NOMO-1 treated with dmso at 0.1 percent for 144 hours (cell line): Measurements from ENCODE around the gene CXADR.
A peak's percentile ranks its signal among the peaks of the same experiment; 100 is the strongest.
"Not testable (repeated sequence)": the region's sequence is repeated elsewhere in the genome, so short reads cannot be mapped to it uniquely, and the experiment has no call there.

Source experiments
- DNase-seq: peaks from one replicate; lab custom pipeline; 2025; ENCODE audit not compliant: unreplicated experiment; lab: John Stamatoyannopoulos, UW

Gene CXADR

DNA sequence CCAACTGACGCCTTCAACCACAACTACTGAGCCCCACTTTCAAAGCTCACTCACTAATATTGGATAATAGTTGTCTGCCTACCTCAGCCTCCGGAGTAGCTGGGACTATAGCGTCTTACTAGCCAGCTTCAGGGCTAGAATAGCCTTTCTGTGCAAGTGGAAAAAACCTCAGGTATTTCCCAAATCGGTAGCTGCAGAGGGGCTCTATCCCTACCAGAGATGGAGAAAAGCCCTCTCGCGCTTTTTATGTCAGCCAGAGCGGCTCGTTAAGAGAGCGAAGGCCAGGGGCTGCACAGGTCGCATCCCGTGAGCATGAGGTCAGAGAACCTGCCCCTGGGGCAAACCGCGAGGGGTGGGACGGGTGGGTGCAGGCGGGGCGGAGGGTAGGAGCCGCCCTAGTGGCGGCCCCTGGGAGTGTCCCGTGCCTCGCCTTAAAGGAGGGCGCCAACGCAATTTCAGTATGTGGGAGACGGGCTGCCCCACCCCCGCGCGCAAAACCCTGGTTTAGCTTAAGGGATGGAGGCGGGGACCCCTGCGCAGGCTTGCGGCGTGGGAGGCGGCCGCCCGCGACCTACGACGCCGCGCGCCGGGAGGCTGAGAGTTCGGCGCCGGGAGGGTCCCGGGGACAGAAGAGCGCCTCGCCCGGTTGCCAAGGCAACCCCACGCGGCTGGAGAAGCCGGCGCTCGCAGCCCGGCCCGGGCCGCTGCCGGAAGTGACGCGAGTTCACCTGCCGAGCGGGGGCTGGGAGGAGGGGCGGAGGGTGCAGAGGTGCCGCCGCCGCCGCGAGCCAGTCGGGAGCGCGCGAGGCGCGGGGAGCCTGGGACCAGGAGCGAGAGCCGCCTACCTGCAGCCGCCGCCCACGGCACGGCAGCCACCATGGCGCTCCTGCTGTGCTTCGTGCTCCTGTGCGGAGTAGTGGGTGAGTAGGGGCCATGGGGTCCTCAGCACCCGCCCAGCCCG lies at the start of gene CXADR:
Gene CXADR (plus strand): TSS at position 791 of the 961 bp plus-strand sequence. CDS start 87 bp downstream, at position 878.
- DNase-seq = no peak

DNA sequence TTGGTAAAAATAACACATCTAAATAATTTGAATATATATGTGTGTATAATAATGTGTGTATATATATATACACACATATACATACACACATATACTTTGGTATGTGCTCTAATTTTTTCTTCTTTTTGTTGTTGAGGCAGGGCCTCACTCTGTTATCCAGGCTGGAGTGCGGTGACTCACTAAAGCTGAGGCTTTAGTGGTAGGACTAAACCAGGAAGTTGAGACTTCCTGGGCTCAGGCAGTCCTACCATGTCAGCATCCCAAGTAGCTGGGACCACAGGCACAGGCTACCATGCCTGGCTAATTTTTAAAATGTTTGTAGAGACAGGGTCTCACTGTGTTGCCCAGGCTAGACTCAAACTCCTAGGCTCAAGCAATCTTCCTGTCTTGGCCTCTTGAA lies 46.7 kb upstream of the CXADR start:
- DNase-seq = no peak

DNA sequence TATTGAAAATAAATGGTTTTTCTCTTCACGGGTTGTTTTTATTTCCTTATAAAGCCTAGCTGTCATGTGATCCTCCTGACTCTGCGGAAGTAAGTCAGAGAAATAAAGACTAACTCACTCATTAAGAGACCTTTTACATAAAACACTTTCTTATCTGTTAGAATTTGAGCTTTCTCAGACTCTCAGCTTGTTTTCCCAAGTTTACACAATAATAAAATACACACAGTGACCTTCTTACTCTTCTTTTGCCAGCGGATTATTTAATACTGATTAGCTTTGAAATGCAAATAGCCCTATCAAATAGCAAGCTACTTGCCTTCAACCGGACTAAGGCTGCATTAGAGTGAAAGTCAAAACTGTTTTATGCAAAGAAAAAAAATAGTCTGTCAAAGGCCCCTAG lies 45.5 kb upstream of the CXADR start:
- no peak for DNase-seq

DNA sequence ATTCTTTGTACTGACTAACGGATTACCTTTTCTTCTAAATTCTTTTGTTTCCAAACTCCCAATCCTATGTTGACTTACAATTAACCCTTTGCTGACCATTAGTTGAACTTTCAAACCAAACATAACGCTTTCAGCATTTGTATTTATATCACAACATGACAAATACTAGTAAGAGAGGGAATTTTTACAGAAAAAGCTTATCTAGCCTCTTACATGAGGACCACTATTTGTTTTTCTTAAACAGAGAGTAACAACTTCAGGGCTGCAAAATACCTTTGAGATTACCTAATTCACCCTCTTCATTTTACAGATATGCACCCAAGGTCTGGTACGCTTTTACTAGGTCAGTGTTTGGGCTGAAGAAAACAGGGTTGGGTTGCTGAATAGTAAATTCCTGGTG lies 45.0 kb upstream of the CXADR start:
- DNase-seq = no peak

DNA sequence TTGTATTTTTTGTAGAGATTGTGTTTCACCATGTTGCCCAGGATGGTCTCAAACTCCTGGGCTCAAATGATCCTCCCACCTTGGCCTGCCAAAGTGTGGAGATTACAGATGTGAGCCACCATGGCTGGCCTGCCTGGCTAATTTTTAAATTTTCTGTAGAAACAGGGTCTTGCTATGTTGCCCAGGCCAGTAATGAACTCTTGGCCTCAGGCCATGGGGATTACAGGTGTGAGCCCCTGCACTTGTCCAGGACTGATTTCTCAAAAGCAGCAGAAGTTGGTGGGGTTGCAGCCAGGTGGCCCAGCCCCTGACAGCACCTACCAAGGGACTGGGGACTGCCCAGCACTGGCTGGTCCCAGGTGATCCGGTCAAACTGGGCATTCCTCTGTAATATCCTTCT lies 44.1 kb upstream of the CXADR start:
- no peak for DNase-seq

DNA sequence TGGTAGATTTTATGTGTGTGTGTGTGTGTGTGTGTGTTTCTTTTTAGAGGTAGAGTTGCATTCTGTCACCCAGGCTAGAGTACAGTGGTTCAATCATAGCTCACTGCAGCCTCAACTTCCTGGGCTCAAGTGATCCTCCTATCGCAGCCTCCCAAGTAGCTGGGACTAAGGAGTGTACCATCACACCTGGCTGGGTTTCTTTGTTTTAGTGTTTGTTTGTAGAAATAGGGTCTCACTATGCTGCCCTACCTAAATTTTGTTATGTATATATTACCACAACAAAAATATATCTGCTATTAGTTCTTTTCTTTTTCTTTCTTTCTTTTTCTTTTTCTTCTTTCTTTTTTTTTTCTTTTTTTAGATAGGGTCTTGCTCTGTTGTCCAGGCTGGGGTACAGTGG lies 43.1 kb upstream of the CXADR start:
- no peak for DNase-seq

DNA sequence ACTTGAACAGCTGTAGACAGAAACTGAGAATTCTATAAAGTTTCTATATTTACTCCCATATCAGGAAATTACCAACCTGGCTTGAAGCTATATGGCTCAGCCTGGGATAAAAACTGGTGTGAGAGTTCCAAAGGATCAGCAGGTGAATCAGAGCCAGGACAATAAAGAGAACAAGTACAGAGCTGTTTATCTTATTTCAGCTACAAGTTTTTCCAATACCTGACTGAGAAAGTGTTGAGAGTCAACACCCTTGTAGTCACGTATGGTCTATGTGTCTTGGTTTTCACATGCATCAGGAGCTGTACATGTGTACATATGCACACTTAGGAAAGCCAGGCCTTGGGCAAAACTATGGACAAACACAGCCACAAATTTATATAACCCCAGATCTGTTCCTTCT lies 40.7 kb upstream of the CXADR start:
- no peak for DNase-seq

DNA sequence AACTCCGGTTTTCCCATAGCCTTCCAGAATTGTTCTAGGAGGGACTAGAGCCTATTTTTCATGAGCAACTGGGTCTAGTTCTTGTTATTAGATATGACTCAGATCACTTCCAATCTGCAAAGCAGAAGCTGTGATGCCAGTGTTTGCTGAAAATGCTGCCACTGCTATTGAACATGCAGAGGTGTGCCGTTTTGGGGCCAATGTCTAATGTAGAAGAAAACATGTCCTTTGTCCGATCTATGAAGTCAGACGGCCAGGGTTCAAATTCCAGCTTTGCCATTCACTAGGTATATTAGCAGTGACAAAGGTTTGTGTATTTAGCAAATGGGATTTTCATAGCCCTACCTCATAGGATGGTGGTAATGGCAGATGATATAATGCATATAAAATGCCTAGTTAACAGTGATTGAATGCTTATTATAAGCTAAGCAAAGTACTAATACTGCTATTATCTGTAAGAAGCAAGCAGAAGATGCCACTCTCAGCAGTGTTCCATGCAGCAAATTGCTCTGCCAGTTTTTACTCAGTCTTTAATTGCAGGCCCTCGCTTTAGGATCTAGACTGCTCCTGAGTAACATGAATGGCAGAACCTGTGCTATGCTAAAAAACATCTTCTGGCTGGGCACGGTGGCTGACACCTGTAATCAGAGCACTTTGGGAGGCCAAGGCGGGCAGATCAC lies 40.1 kb upstream of the CXADR start:
- no peak for DNase-seq

DNA sequence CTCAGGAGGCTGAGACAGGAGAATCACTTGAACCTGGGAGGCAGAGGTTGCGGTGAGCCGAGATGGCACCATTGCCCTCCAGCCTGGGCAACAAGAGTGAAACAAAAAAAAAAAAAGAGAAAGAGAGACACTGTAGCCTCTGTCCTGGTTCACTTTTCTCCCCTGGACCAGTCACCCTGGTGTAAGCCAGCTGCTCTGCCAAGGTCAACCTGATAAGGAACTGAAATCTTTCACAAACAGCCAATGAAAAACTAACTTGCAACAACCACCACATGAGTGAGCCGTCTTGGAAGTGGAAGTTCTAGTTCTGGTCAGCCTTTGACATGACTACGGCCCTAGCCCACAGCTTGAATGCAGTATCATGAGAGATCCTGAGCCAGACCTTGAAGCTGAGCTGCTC lies 36.8 kb upstream of the CXADR start:
- peak; percentile 5 for DNase-seq

DNA sequence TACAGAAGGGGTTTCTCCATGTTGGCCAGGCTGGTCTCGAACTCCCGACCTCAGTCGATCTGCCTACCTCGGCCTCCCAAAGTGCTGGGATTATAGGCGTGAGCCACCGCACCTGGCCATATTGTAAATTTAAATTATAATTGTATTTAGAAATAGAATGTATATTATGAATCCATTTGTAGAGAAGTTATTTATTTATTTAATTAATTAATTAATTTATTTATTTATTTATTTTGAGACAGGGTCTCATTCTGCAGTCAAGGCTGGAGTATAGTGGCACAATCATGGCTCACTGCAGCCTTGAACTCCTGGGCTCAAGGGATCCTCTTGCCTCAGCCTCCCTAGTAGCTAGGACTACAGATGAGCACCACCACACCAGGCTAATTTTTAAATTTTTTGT lies 34.7 kb upstream of the CXADR start:
- not testable (repeated sequence) for DNase-seq

DNA sequence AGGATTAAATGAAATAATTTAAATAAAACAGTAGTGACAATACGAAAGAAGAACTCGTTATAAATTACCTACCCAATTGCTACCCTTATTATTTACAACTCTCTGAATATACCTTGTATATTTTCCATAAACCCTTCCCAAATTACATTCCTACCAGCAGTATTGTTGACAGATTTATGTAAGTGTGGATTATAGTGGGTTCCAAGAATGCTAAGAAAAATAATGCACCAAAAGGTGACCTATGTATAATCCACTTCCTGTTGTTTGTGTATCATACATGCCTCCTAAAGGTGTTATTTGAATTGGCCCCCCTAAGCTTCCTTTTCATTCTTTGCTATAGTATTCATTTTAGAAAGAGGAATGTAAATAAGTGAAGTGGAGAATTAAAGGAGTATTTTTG lies 33.2 kb upstream of the CXADR start:
- no peak for DNase-seq

DNA sequence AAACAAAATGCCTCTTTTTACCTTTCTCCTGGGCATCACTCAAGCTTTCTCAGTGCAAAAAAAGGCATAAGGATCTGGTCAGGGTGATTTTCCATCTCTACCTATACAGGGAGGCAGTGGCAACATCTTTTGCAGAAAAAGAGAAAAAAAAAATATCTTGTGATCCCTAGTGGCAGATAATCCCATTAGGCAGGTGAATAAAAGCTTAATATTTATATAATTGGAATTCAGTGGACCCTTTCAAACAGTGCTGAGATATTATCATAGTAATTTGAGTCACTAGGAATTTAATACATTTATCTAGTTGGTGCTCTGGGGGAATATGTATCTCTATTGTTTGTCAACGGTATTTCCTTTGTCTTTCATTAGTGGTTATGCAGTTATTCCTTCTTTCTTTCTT lies 29.9 kb upstream of the CXADR start:
- DNase-seq = no peak

DNA sequence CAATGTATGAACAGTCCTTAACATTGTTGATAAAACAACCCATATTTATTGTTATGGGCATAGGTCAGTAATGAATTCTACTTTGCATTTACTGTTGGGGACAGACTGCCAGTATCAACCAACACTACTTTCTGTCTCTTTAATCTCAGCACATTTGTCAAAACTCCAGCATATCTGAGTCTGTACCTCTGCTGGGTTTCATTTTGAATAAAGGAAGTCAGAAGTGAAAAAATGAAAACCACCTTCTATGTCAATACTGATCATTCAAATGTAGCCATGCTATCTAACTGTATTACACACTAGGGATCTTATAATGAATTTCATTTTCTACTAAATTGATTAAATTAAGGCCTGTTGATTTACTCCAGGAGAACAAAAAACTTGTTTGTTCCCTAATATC lies 24.2 kb upstream of the CXADR start:
- no peak for DNase-seq

DNA sequence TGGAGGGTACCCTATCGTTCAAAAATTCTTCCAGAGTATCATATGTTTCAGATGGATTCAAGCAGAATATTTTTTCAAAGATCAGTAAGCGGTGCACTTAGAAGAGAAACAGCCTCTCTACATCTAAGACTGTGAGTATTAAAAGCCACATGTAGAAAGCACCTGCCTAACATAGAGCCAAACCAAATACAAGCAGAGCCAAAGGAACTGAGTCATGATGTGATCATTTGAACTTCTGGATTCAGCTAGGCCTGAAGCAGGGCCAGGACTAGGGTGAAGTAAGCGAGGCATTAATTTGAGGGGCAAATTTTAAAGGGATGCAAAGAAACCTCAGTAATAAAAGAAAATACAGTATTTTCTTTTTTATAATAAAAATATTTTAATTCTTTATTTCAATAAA lies 23.3 kb upstream of the CXADR start:
- DNase-seq = not testable (repeated sequence)

DNA sequence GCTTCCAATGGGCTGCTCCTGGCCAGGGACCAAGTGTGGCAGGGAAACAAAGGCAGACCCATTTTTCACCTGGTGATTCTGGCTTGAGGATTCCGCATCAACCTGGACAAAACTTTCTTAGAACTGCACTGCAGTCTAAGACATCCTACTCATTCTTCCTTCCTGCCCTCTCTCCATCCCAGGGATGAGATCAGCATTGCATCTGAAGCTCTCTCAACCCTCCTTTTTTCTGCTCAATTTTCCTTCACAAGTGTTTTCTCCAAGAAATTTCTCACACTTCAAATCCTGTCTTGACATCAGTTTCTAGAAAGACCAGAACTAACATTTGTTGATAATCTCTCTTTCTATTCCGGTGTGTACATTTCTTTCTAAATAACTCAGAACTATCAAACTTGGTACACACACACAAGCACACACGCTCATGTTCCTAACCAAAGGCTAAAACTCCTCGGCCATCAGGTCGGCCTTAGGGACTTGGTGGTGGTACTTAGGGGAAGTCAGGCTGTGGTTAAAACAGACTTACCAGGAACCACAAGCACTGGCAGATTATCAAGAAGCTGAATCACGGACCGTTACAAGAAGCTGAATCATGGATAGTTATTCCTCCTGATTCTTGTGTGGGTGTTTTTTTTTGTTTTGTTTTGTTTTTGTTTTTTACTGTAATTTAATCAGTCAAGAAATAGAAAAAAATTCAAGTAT lies 21.0 kb upstream of the CXADR start:
- no peak for DNase-seq

DNA sequence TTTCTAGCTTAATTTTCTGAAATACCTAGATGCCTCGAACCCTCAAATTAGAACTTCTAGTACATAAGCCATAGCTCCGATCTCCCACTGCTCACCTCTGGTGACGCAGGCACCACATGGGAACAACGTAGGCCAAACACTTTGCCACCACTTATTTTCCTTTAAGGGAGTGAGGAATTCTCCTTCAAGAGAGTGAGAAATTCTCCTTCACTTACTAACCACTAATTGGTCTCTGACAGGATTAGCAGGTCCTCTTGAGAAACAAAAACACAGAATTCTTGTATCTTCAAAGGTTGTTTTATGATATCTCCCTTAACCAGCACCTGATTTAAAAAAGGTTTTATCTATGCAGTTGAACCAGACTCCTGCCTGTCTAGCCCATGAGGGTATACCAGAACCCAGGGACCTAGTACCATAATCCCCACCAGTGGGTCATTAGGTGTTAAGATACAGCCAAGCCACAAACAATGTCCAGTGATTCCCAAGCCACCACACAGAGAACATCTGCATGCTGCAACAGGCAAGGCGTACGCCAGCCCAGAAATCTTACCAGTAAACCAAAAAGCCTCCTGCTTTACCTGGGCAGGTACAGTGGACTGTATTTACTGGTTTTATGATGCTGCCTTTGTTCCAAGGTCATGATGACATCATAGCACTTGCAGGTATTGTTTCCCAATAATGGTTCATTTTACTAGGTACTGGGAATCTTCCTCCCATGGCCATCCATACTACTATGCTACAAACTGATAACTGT lies 20.3 kb upstream of the CXADR start:
- no peak for DNase-seq

DNA sequence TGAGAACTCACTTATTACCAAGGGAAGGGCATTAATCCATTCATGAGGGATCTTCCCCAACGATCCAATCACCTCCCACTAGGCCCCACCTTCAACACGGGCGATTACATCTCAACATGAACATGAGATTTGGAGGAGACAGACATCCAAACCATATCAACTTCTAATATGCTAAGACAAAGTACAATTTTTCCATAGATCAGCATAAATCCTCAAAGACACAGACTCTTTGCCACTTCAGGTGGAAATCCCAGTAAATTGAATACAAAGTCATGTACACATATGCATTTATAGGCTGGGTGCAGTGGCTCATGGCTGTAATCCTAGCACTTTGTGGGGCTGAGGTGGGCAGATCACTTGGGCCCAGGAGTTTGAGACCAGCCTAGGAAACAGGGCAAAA lies 18.8 kb upstream of the CXADR start:
- DNase-seq = no peak

DNA sequence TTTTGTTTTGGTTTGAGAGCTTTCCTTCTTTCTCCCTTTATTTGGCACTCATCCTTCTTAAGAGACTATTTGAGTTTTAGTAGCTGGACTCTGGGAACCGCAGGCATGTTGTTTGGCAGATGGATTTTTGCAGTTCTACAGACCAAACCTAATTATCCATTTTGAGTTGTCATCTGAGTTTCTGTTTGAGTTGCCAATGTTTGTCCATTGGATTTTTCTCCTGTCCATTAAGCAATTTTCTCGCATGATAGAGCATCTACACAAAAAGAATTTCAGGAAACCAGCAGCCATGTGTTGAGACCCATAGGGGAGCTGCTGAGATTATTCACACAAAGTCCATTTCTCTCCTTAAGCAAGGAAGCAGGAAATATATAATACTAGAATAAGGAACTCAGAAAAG lies 17.2 kb upstream of the CXADR start:
- no peak for DNase-seq

DNA sequence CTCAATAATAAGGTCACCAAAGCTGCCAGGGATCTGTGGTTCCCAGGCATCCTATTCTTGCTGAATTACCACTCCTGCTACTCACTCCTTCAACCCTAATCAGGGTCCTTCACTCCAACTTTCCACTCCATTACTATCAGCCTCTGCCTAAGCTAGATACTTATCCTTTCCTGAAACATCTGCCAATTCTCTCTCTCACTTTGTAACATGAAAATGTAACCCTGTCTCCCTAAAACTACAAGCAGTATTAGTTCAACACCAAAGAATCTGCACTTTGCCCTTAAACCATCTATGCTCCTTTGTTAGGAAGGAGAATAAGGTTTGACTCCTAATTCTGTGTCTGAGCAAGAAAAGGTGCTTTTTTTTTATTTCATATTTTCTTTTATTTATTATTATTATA lies 15.5 kb upstream of the CXADR start:
- no peak for DNase-seq

DNA sequence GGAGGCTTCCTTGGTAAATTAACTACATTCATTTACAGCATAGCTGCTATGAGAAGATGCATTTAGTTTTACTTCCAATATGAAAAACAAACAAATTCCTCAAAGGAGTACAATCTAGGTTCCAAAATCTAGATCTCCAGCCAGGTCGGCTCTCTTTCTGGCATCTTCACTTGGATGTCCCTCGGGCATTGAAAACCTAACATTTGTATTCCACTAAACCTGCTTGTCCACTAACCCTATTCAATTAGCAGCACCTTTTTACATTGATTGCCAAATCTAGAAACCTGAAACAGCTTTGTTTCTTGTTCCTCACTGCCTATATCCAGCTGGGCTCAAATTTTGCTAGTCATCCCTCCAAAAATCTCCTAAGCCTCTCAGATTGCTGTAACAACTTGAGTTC lies 14.3 kb upstream of the CXADR start:
- DNase-seq = no peak
